Measurements from ENCODE around the gene WRAP73.
A peak's percentile ranks its signal among the peaks of the same experiment; 100 is the strongest.

Gene WRAP73

GRCh38 chr1:3597599-3597964 is 52.3 kb downstream of the WRAP73 start:
- peak overlapping the region; percentile 55 to 69 (median 56) for H3K4me3 Mint-ChIP-seq
- peak overlapping the region; percentile 57 to 82 (median 70) for H3K27ac Mint-ChIP-seq
- no peak for TF ChIP-seq CTCF (IDR thresholded peaks at IDR 0.05; ENCODE audit: unreplicated experiment in 3 of 3)
- peaks cover 9% of the 10 kb centered on the region for H3K27me3 Mint-ChIP-seq (ENCODE audit: low read depth)
- peaks cover 14% of the 10 kb centered on the region for H3K4me1 Mint-ChIP-seq
- H3K9me3 Mint-ChIP-seq, result no peaks in the 10 kb centered on the region
- peaks cover 3% of the 10 kb centered on the region for H3K36me3 Mint-ChIP-seq (ENCODE audit: low read depth)

- Mint-ChIP-seq H3K4me3 (peak overlapping the region in 1 of 3 experiments; percentile 31), H3K27me3 (ENCODE audit: low read depth) (peaks cover 12% of the 10 kb centered on the region), H3K27ac (peak overlapping the region in 2 of 3 experiments; percentile 57 to 82), H3K36me3 (ENCODE audit: low read depth) (peaks cover 3% of the 10 kb centered on the region), H3K9me3 (no peaks in the 10 kb centered on the region), H3K4me1 (peaks cover 14% of the 10 kb centered on the region)
- no peak for TF ChIP-seq CTCF (IDR thresholded peaks at IDR 0.05; ENCODE audit: unreplicated experiment in 3 of 3)
Measured at GRCh38 chr1:3596663-3597598, 53.0 kb downstream of the WRAP73 start.

- H3K4me1 Mint-ChIP-seq, result peaks cover 14% of the 10 kb centered on the region
- H3K27ac Mint-ChIP-seq, result no peak overlapping the region
- no peak overlapping the region for H3K4me3 Mint-ChIP-seq
- H3K36me3 Mint-ChIP-seq (ENCODE audit: low read depth), result no peaks in the 10 kb centered on the region
- peaks cover 9% of the 10 kb centered on the region for H3K27me3 Mint-ChIP-seq (ENCODE audit: low read depth)
- no peaks in the 10 kb centered on the region for H3K9me3 Mint-ChIP-seq
- TF ChIP-seq CTCF (IDR thresholded peaks at IDR 0.05; ENCODE audit: unreplicated experiment in 3 of 3), result no peak
Measured at GRCh38 chr1:3595949-3596348, 54.0 kb downstream of the WRAP73 start.

DNA sequence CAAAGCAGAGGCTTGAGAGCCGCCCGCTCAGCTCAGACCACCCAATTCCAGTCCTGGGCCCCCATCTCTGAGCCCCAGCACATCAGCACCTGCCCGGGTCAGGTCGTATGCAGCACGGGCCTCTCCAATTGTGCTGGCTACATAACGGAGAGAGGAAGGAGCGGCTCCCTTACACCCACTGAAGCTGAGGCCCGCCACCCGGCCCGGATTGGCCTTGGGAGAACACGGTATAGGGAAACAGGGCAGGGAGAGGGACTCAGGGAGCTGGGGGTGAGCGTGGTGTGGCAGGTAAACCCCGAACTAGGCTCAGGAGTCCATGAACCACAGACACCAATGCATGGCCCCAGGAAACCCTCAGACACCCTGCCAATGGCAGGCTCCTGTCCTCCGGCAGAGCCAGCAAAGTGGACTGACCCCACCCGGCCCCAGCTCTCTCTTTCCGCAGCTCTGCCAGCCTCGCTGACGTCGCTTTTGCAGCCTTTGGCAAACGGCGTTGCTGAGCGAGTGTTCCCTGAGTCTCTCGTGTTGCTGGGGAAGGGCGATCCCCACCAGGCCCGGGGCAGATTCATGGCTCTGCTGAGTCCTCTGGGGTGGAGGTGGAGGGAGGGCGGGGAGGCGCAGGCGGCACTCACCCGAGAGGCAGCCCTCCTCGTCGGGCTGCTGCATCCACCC is 55.1 kb downstream of the WRAP73 start:
- Mint-ChIP-seq H3K27me3 (ENCODE audit: low read depth) (peaks cover 14% of the 10 kb centered on the region), H3K9me3 (no peaks in the 10 kb centered on the region), H3K4me1 (peaks cover 20% of the 10 kb centered on the region), H3K27ac (no peak overlapping the region), H3K36me3 (ENCODE audit: low read depth) (no peaks in the 10 kb centered on the region), H3K4me3 (no peak overlapping the region)
- no peak for TF ChIP-seq CTCF (IDR thresholded peaks at IDR 0.05; ENCODE audit: unreplicated experiment in 3 of 3)

- no peak overlapping the region for H3K4me3 Mint-ChIP-seq
- H3K4me1 Mint-ChIP-seq, result peaks cover 20% of the 10 kb centered on the region
- no peak for TF ChIP-seq CTCF (IDR thresholded peaks at IDR 0.05; ENCODE audit: unreplicated experiment in 3 of 3)
- H3K27ac Mint-ChIP-seq, result no peak overlapping the region
- peaks cover 17% of the 10 kb centered on the region for H3K27me3 Mint-ChIP-seq (ENCODE audit: low read depth)
- no peaks in the 10 kb centered on the region for H3K9me3 Mint-ChIP-seq
- no peaks in the 10 kb centered on the region for H3K36me3 Mint-ChIP-seq (ENCODE audit: low read depth)
Measured at GRCh38 chr1:3593745-3594144, 56.2 kb downstream of the WRAP73 start.
